ENCODE data around the gene RIT2.

RIT2 gene

GRCh38 chr18:43079422-43079821 lies 36.1 kb downstream of the RIT2 start:
- no peak for DNase-seq

GRCh38 chr18:43078478-43079092 lies 36.9 kb downstream of the RIT2 start:
- DNase-seq, result no peak

GRCh38 chr18:43077510-43078308 lies 37.8 kb downstream of the RIT2 start:
- no peak for DNase-seq

- no peak for DNase-seq
Measured at GRCh38 chr18:43073771-43074170, 41.7 kb downstream of the RIT2 start.

GRCh38 chr18:43068781-43069180 lies 46.7 kb downstream of the RIT2 start:
- DNase-seq, result no peak

GRCh38 chr18:43067570-43067969 lies 47.9 kb downstream of the RIT2 start:
- DNase-seq, result no peak

- DNase-seq, result no peak
Measured at GRCh38 chr18:43061816-43062215, 53.7 kb downstream of the RIT2 start.

- no peak for DNase-seq
Measured at GRCh38 chr18:43061318-43061717, 54.2 kb downstream of the RIT2 start.

GRCh38 chr18:43060020-43060419 lies 55.5 kb downstream of the RIT2 start:
- no peak for DNase-seq

GRCh38 chr18:43054815-43055519 lies 60.5 kb downstream of the RIT2 start:
- no peak for DNase-seq

GRCh38 chr18:43049021-43049420 lies 66.5 kb downstream of the RIT2 start:
- no peak for DNase-seq

GRCh38 chr18:43046322-43046721 lies 69.2 kb downstream of the RIT2 start:
- DNase-seq, result no peak

GRCh38 chr18:43043626-43044025 lies 71.9 kb downstream of the RIT2 start:
- DNase-seq, result no peak

GRCh38 chr18:43040281-43040680 lies 75.2 kb downstream of the RIT2 start:
- DNase-seq, result no peak

- no peak for DNase-seq
Measured at GRCh38 chr18:43034683-43035500, 80.6 kb downstream of the RIT2 start.

- DNase-seq, result no peak
Measured at GRCh38 chr18:43031169-43031568, 84.3 kb downstream of the RIT2 start.

- DNase-seq, result no peak
Measured at GRCh38 chr18:43029414-43029813, 86.1 kb downstream of the RIT2 start.

- no peak for DNase-seq
Measured at GRCh38 chr18:43022874-43023273, 92.6 kb downstream of the RIT2 start.

GRCh38 chr18:43017622-43018021 lies 97.9 kb downstream of the RIT2 start:
- DNase-seq, result no peak

GRCh38 chr18:43013486-43013885 lies 102.0 kb downstream of the RIT2 start:
- no peak for DNase-seq

GRCh38 chr18:43012951-43013350 lies 102.5 kb downstream of the RIT2 start:
- no peak for DNase-seq

GRCh38 chr18:43010611-43011010 lies 104.9 kb downstream of the RIT2 start:
- DNase-seq, result no peak

- DNase-seq, result no peak
Measured at GRCh38 chr18:43009674-43010073, 105.8 kb downstream of the RIT2 start.
